ENCODE data around the gene SYNGR3.

Gene SYNGR3

DNA sequence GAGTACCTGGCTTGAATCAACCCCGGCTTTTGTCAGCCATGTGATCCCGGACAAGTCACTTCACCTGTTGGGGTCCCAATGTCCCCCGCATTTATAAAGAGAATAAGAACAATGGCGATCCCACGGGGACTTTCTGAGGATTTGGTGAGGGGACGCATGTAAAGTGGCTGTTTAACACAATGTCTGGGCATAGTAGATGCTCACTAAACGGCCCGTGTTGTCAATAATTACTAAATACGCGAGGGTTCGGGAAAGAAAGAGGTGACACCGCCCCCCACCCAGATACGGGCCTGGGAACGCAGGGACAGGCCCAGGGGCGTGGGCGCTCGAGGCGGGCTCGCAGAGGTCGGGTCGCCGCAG is 1.8 kb downstream of the SYNGR3 start:
- TF ChIP-seq, protein P1, sequence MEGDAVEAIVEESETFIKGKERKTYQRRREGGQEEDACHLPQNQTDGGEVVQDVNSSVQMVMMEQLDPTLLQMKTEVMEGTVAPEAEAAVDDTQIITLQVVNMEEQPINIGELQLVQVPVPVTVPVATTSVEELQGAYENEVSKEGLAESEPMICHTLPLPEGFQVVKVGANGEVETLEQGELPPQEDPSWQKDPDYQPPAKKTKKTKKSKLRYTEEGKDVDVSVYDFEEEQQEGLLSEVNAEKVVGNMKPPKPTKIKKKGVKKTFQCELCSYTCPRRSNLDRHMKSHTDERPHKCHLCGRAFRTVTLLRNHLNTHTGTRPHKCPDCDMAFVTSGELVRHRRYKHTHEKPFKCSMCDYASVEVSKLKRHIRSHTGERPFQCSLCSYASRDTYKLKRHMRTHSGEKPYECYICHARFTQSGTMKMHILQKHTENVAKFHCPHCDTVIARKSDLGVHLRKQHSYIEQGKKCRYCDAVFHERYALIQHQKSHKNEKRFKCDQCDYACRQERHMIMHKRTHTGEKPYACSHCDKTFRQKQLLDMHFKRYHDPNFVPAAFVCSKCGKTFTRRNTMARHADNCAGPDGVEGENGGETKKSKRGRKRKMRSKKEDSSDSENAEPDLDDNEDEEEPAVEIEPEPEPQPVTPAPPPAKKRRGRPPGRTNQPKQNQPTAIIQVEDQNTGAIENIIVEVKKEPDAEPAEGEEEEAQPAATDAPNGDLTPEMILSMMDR (IDR thresholded peaks at IDR 0.05; ENCODE audit: low read depth, low read length, missing control alignments), result no peak
- peak overlapping the region; percentile 20 for H3K4me3 ChIP-seq (ENCODE audit: low read depth, low read length)
- in situ Hi-C loops (cut with HindIII; ENCODE audit: low sequenced_read_pairs), result no loop called here
- no peak for DNase-seq (ENCODE audit: low read depth)

DNA sequence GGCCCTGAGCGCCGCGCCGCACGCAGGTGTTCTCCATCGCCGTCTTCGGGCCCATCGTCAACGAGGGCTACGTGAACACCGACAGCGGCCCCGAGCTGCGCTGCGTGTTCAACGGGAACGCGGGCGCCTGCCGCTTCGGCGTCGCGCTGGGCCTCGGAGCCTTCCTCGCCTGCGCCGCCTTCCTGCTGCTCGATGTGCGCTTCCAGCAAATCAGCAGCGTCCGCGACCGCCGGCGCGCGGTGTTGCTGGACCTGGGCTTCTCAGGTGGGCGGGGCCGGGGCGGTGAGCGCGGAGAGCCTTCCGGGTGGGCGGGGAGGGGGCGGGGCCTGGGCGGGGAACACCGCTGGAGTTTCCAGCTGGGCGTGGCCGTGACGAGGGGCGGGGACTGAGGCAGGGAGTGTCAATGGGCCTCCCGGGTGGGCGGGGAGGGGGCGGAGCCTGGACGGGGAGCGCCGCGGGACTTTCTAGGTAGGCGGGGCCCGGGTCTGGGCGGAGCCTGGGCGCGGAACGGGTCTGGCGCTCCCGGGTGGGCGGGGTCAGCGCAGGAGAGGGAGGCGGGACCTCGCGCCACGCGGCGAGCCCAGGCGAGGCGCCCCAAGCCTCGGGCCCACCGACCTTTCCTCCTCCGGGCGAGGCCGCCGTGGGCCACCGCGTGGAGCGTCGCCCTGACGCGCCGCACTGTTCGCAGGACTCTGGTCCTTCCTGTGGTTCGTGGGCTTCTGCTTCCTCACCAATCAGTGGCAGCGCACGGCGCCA is 2.4 kb downstream of the SYNGR3 start:
- DNase-seq (ENCODE audit: low read depth), result peak; percentile 65
- in situ Hi-C loops (cut with HindIII; ENCODE audit: low sequenced_read_pairs), result no loop called here
- H3K4me3 ChIP-seq (ENCODE audit: low read depth, low read length), result peak overlapping the region; percentile 20
- TF ChIP-seq, protein P1 (IDR thresholded peaks at IDR 0.05; ENCODE audit: low read depth, low read length, missing control alignments), result no peak

DNA sequence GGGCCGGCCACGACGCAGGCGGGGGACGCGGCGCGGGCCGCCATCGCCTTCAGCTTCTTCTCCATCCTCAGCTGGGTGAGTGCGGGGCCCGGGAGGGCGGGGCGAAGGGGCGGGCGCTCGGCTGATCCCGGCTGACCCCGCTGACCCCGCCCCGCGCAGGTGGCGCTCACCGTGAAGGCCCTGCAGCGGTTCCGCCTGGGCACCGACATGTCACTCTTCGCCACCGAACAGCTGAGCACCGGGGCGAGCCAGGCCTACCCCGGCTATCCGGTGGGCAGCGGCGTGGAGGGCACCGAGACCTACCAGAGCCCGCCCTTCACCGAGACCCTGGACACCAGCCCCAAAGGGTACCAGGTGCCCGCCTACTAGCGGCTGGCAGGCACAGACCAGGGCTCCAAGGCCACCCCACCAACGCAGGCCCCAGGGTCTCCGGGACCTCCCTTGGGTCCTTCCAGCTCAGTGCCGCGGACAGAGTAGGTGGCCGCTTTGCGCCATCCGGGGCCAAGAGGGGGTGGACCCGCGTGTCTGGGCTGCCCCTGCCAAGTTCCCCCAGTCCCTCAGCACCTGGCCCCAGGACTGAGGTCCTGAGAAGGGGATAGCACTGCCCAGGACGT is 3.0 kb downstream of the SYNGR3 start:
- TF ChIP-seq, protein P1 (IDR thresholded peaks at IDR 0.05; ENCODE audit: low read depth, low read length, missing control alignments), result no peak
- peak overlapping the region; percentile 12 for H3K4me3 ChIP-seq (ENCODE audit: low read depth, low read length)
- DNase-seq (ENCODE audit: low read depth), result no peak
- in situ Hi-C loops (cut with HindIII; ENCODE audit: low sequenced_read_pairs), result no loop called here

DNA sequence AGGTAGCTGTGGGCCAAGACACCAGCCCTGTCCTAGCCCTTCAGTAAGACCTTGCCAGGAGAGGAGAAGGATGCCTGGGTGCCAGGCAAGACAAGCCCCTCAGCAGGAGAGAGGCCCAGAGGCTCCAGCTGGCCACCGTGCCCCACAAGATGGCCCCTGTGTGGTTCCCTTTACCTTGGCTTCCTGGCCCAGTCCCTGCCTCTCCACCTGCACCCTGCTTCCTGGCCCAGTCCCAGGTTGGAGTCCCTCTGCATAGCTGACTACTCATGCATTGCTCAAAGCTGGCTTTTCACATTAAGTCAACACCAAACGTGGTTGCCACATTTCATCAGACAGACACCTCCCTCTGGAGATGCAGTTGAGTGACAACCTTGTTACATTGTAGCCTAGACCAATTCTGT is 4.0 kb downstream of the SYNGR3 start:
- no peak overlapping the region for H3K4me3 ChIP-seq (ENCODE audit: low read depth, low read length)
- no peak for DNase-seq (ENCODE audit: low read depth)
- in situ Hi-C loops (cut with HindIII; ENCODE audit: low sequenced_read_pairs), result no loop called here
- TF ChIP-seq, protein P1 (IDR thresholded peaks at IDR 0.05; ENCODE audit: low read depth, low read length, missing control alignments), result no peak

DNA sequence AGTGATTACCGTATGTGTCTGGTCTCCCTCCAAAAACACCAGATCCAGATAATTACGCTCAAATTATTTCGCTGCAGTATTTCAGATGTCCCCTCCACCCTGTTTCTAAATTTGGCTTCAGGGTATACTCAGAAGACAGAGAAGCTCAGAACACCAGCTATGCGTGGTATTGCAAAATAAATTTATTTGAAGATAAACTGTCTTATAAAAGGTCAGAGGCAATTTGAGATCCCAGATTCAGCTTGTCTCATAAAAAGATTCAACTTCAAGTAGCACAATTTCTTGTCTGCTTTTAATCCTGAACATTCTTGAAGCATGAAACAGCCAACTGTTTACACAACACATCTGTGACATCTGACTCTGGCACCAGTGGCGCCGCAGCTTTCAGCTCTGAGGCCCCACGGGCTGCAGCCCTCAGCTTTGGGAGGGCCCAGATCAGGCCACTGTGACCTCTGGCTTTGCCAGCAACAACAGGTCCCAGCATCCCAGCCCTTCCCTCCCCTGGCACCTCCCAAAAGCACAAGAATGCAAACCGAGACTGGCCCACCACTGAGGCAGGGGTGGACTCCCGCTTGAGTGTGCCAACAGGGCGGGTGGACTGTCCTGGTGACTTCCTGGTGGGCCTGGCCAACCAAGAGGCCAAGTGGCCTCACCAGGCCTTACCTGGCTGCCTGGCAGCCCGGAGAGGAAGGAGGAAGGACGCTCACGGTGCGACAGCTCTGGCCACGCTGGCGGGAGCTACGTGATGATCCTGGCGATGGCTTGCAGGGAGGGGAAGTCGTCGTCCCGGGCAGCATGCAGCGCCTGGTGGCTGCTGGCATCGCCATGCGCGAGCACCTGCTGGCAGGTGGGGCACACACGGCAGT is 8.0 kb downstream of the SYNGR3 start:
- in situ Hi-C loops (cut with HindIII; ENCODE audit: low sequenced_read_pairs), result no loop called here
- no peak overlapping the region for H3K4me3 ChIP-seq (ENCODE audit: low read depth, low read length)
- TF ChIP-seq, protein P1 (IDR thresholded peaks at IDR 0.05; ENCODE audit: low read depth, low read length, missing control alignments), result no peak
- no peak for DNase-seq (ENCODE audit: low read depth)

DNA sequence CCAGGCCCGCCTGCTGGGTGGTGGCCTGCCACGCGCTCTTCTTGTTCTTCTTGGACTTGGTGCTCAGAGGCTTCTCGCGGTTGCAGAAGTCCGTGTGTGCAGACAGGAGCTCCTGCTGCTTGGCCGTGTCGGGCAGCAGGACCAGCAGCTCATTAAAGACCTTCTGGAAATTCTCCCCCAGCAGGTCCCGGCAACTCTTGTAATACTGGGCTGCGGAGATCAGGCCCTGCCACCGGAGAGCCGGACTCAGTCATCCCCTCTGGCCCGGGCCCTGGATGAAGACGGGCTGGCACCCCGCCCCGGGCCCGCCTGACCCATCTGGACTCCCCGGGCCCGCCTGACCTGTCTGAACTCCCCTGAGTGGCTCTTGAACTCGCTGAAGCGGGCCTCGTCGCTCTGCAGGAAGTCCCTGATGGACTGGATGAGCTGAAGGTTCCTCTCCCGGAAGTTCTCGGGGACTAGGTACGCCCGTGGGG is 8.6 kb downstream of the SYNGR3 start:
- in situ Hi-C loops (cut with HindIII; ENCODE audit: low sequenced_read_pairs), result no loop called here
- TF ChIP-seq, protein P1 (IDR thresholded peaks at IDR 0.05; ENCODE audit: low read depth, low read length, missing control alignments), result no peak
- H3K4me3 ChIP-seq (ENCODE audit: low read depth, low read length), result no peak overlapping the region
- DNase-seq (ENCODE audit: low read depth), result no peak
